H1 (cell line): ENCODE measurements around the gene IL27RA. TPM values are rescaled to one million over a fixed set of nuclear protein-coding genes. Genes with fewer than 3 reads are reported as not detected.
A peak's percentile ranks its signal among the peaks of the same experiment; 100 is the strongest.

Source experiments
- CTCF ChIA-PET: fragments of 300-600 bp; sonication (Branson Sonifier 250); formaldehyde crosslinking; loops from one replicate; lab custom pipeline; 2021; ENCODE audit not compliant: partially characterized antibody; lab: Charles Lee
- POLR2A ChIA-PET: fragments of 300-600 bp; sonication (Branson Sonifier 250); formaldehyde crosslinking; loops from one replicate; lab custom pipeline; 2021; ENCODE audit warnings: inconsistent platforms; ENCODE audit not compliant: partially characterized antibody; lab: Charles Lee
- DNase-seq, 2 experiments: peaks; one replicate each; pipeline versions ENCODE4 v3.0.0 to v3.0.0-alpha.2; 2010 to 2022; ENCODE audit warnings: low spot score in 2 of 2, low read depth in 1 of 2, mixed read lengths in 1 of 2
- FAIRE-seq: peaks from 2 replicates; lab custom pipeline; 2011; peaks lifted over from hg19 to GRCh38; lab: Jason Lieb, UNC
- H2AFZ ChIP-seq: 2 replicates; pipeline ENCODE4 v1.8.1; 2012; ENCODE audit warnings: low read length, inconsistent platforms
- H2AK5ac ChIP-seq: 2 replicates; pipeline ENCODE4 v1.6.1; 2013; ENCODE audit warnings: low read depth, low read length
- H2BK120ac ChIP-seq: replicated peaks from 2 replicates; pipeline ENCODE3; 2013; ENCODE audit warnings: low read depth, low read length, inconsistent platforms
- H2BK12ac ChIP-seq: 2 replicates; pipeline ENCODE4 v1.6.1; 2013; ENCODE audit warnings: low read depth, low read length
- H2BK15ac ChIP-seq: 2 replicates; pipeline ENCODE4 v1.6.1; 2013; ENCODE audit warnings: low read length
- H2BK20ac ChIP-seq: 2 replicates; pipeline ENCODE4 v1.6.1; 2013; ENCODE audit warnings: low read length
- H2BK5ac ChIP-seq: 2 replicates; pipeline ENCODE4 v1.6.1; 2013; ENCODE audit warnings: low read depth, low read length
- H3K14ac ChIP-seq: 2 replicates; pipeline ENCODE4 v1.6.1; 2013; ENCODE audit warnings: inconsistent platforms; ENCODE audit not compliant: insufficient read length
- H3K18ac ChIP-seq: 2 replicates; pipeline ENCODE4 v1.6.1; 2013; ENCODE audit warnings: low read length; ENCODE audit errors: extremely low read depth
- H3K23ac ChIP-seq: 2 replicates; pipeline ENCODE4 v1.6.1; 2013; ENCODE audit warnings: inconsistent platforms; ENCODE audit not compliant: insufficient read length
- H3K23me2 ChIP-seq: 2 replicates; pipeline ENCODE4 v1.6.1; 2013; ENCODE audit warnings: low read depth, low read length
- H3K27ac ChIP-seq: 2 replicates; pipeline ENCODE4 v1.6.1; 2011; ENCODE audit warnings: low read depth, low read length, inconsistent platforms
- H3K27me3 ChIP-seq, 4 experiments: replicated peaks in 1 of 4; 1 replicate in 1 of 4; 2 replicates in 3 of 4; pipeline versions ENCODE4 v1.6.1 to v1.8.1; 2011 to 2013; ENCODE audit warnings: low read length in 3 of 4, mild to moderate bottlenecking in 3 of 4, inconsistent platforms in 2 of 4, mixed read lengths in 2 of 4, moderate library complexity in 1 of 4; ENCODE audit not compliant: control insufficient read depth in 3 of 4, insufficient read depth in 3 of 4; ENCODE audit errors: extremely low read depth in 1 of 4
- H3K36me3 ChIP-seq, 4 experiments: 2 replicates each; pipeline versions ENCODE4 v1.6.1 to v1.8.1; 2011 to 2013; ENCODE audit warnings: mild to moderate bottlenecking in 4 of 4, low read length in 3 of 4, moderate library complexity in 2 of 4, control low read depth in 1 of 4, inconsistent platforms in 1 of 4; ENCODE audit not compliant: insufficient read depth in 4 of 4, control insufficient read depth in 2 of 4
- H3K4ac ChIP-seq: replicated peaks from 2 replicates; pipeline ENCODE3; 2013; ENCODE audit warnings: low read length, low read depth, mixed read lengths, inconsistent platforms; ENCODE audit not compliant: insufficient read length
- H3K4me1 ChIP-seq, 4 experiments: replicated peaks in 1 of 4; 1 replicate in 1 of 4; 2 replicates in 3 of 4; pipeline versions ENCODE4 v1.6.1 to v1.8.1; 2011 to 2013; ENCODE audit warnings: low read length in 3 of 4, inconsistent platforms in 2 of 4, mixed read lengths in 1 of 4; ENCODE audit not compliant: insufficient read depth in 4 of 4, control insufficient read depth in 3 of 4
- H3K4me2 ChIP-seq, 2 experiments: 2 replicates each; pipeline versions ENCODE4 v1.6.1 to v1.8.1; 2011 to 2013; ENCODE audit warnings: low read depth in 2 of 2, low read length in 2 of 2, control low read depth in 1 of 2, inconsistent platforms in 1 of 2, mild to moderate bottlenecking in 1 of 2; ENCODE audit not compliant: insufficient read depth in 1 of 2
- H3K4me3 ChIP-seq, 4 experiments: fragments of 200-600, 300-600 bp in 1 of 4; sonication (generic), shearing (Covaris generic), sonication (Bioruptor Twin) in 1 of 4; 2 replicates each; pipeline versions ENCODE4 v1.5.1 to v1.8.1; 2011 to 2016; ENCODE audit warnings: low read length in 4 of 4, low read depth in 3 of 4, control low read depth in 2 of 4, inconsistent platforms in 2 of 4, mild to moderate bottlenecking in 2 of 4, mixed read lengths in 1 of 4, moderate library complexity in 1 of 4; ENCODE audit not compliant: insufficient read depth in 2 of 4; ENCODE audit errors: extremely low read depth in 1 of 4
- H3K56ac ChIP-seq: replicated peaks from 2 replicates; pipeline ENCODE3; 2013; ENCODE audit warnings: low read depth, mild to moderate bottlenecking, mixed read lengths, low read length, inconsistent platforms; ENCODE audit not compliant: insufficient read length
- H3K79me1 ChIP-seq: 2 replicates; pipeline ENCODE4 v1.6.1; 2013; ENCODE audit warnings: low read depth, low read length, control low read depth
- H3K79me2 ChIP-seq, 2 experiments: 2 replicates each; pipeline versions ENCODE4 v1.6.1 to v1.8.1; 2012 to 2013; ENCODE audit warnings: low read length in 2 of 2, mild to moderate bottlenecking in 2 of 2, inconsistent platforms in 1 of 2; ENCODE audit not compliant: insufficient read depth in 2 of 2, control insufficient read depth in 1 of 2
- H3K9ac ChIP-seq, 4 experiments: replicated peaks in 1 of 4; 1 replicate in 1 of 4; 2 replicates in 3 of 4; pipeline versions ENCODE4 v1.6.1 to v1.8.1; 2011 to 2013; ENCODE audit warnings: low read depth in 3 of 4, low read length in 3 of 4, control low read depth in 2 of 4, mild to moderate bottlenecking in 2 of 4, moderate library complexity in 2 of 4, inconsistent platforms in 1 of 4; ENCODE audit errors: extremely low read depth in 1 of 4
- H3K9me3 ChIP-seq, 2 experiments: 2 replicates each; pipeline versions ENCODE4 v1.6.1 to v1.8.1; 2012 to 2013; ENCODE audit warnings: mild to moderate bottlenecking in 2 of 2, moderate library complexity in 2 of 2, control low read depth in 1 of 2, inconsistent platforms in 1 of 2, low read depth in 1 of 2, low read length in 1 of 2, mixed read lengths in 1 of 2; ENCODE audit not compliant: insufficient read depth in 2 of 2
- H4K20me1 ChIP-seq, 2 experiments: replicated peaks in 1 of 2; 2 replicates each; pipeline versions ENCODE3 to v1.8.1; 2011 to 2013; ENCODE audit warnings: inconsistent platforms in 2 of 2, low read length in 2 of 2, mild to moderate bottlenecking in 1 of 2; ENCODE audit not compliant: insufficient read depth in 2 of 2, control insufficient read depth in 1 of 2
- H4K5ac ChIP-seq: 2 replicates; pipeline ENCODE4 v1.6.1; 2013; ENCODE audit warnings: low read length, low read depth, mixed read lengths, inconsistent platforms; ENCODE audit not compliant: insufficient read length
- H4K8ac ChIP-seq: 2 replicates; pipeline ENCODE4 v1.8.0; 2013; ENCODE audit warnings: mild to moderate bottlenecking, moderate library complexity, low read length, inconsistent platforms; ENCODE audit not compliant: insufficient read depth; ENCODE audit errors: extremely low read depth
- H4K91ac ChIP-seq: replicated peaks from 2 replicates; pipeline ENCODE3; 2013; ENCODE audit warnings: low read length, mixed read lengths, inconsistent platforms; ENCODE audit not compliant: insufficient read length
- WGBS, 2 experiments: shearing (Covaris generic) in 1 of 2; methylation state at CpG; one replicate each; pipeline versions ENCODE4 v1.1.6 to v1.1.7; 2013 to 2015; ENCODE audit warnings: low lambda C conversion rate in 2 of 2, mixed read lengths in 2 of 2, inconsistent platforms in 1 of 2, low coverage in 1 of 2, missing lambda C conversion rate in 1 of 2; ENCODE audit not compliant: insufficient replicate concordance in 2 of 2, insufficient coverage in 1 of 2, insufficient read length in 1 of 2; ENCODE audit errors: extremely low coverage in 1 of 2, missing lambda C conversion rate in 1 of 2; 5-methylcytosine and 5-hydroxymethylcytosine counted together
- polyA plus RNA-seq, 7 experiments: library from polyadenylated mRNA; depleted of rRNA in 3 of 7; stranded (reverse) in 5 of 7; unstranded in 2 of 7; fragments of >200 nt in 5 of 7; fragments of 200-250 nt in 2 of 7; gene quantifications; 1 replicate in 5 of 7; 2 replicates in 1 of 7; 4 replicates in 1 of 7; pipeline versions ENCODE4 v1.2.1 to v1.2.3, GENCODE V29; 2011 to 2013; ENCODE audit warnings: missing spikeins in 2 of 7, mixed read lengths in 2 of 7
- total RNA-seq: library from RNA; stranded (reverse); fragmentation: NEBNext Ultra II Directional; extraction: Animal tissue kit (Norgen Biotek cat#: 25700); gene quantifications from 2 replicates; pipeline ENCODE4 v1.2.1, GENCODE V29; 2021

IL27RA gene
- total and polyA plus RNA-seq, 2 of the 8 experiments (the other 6 are each of a cell fraction or from before 2014, with no cell fraction given), result 9.9 to 14.7 TPM

GRCh38 chr19:13984875-13985741 is 46.5 kb upstream of the IL27RA start:
- Histone ChIP-seq H3K79me1 (no peaks in the 10 kb centered on the region), H4K5ac (peak overlapping the region; percentile 45), H4K91ac (peak overlapping the region; percentile 99), H3K18ac (peak overlapping the region; percentile 89), H2AFZ (no peak overlapping the region), H3K9ac (no peak overlapping the region), H2BK120ac (peak overlapping the region; percentile 98), H2BK5ac (peak overlapping the region; percentile 96; the same call in 1 of the 2 replicates), H2BK15ac (peak overlapping the region; percentile 96; the same call in 1 of the 2 replicates), H3K4me2 (no peak overlapping the region), H4K20me1 (no peaks in the 10 kb centered on the region), H3K36me3 (0 out of 8 replicates have a peak, but pooled peaks cover 0 to 3% (median 0%) of the 10 kb centered on the region in 4 experiments), H3K4me3 (no peak overlapping the region), H2AK5ac (peak overlapping the region; percentile 93), H3K27me3 (no peaks in the 10 kb centered on the region), H3K56ac (peak overlapping the region; percentile 33), H3K9me3 (no peaks in the 10 kb centered on the region), H3K4ac (peak overlapping the region; percentile 94), H3K79me2 (no peaks in the 10 kb centered on the region), H3K4me1 (peaks cover 0 to 42% (median 36%) of the 10 kb centered on the region in 4 experiments; a peak in 6 of 7 replicates), H2BK12ac (peak overlapping the region; percentile 40; the same call in 1 of the 2 replicates), H3K14ac (no peak overlapping the region), H3K27ac (no peak overlapping the region), H2BK20ac (peak overlapping the region; percentile 97; the same call in 1 of the 2 replicates), H3K23ac (no peak overlapping the region), H3K23me2 (no peaks in the 10 kb centered on the region), H4K8ac (peak overlapping the region; percentile 11)
- FAIRE-seq, result no peak
- DNase-seq, result no peak
- WGBS, 2 experiments, result 89% methylated on average over 25 of the region's 25 CpGs; no CpG with 5 or more reads in 1 of the 2 experiments
- ChIA-PET CTCF (interaction anchor here (0.6 to 1.6 kb wide), 4 partner anchors 12 to 60 kb away, joined by 3 to 5 read pairs (median 4); partner anchors contain the start of gene IL27RA), POLR2A (interaction anchor here (1.0 to 2.4 kb wide), 7 partner anchors 10 to 44 kb away, joined by 3 to 11 read pairs (median 6); partner anchors contain the start of gene RFX1)
